ENCODE data around the gene ALPP. TPM values are rescaled to one million over a fixed set of nuclear protein-coding genes. Genes with fewer than 3 reads are reported as not detected.
A peak's percentile ranks its signal among the peaks of the same experiment; 100 is the strongest.
"Not testable (repeated sequence)": the region's sequence is repeated elsewhere in the genome, so short reads cannot be mapped to it uniquely, and the experiment has no call there.

The ALPP gene
- total RNA-seq, 2 donors from 2014 or later, result 0.11 to 0.37 TPM

GRCh38 chr2:232402518-232402917 lies 24.0 kb downstream of the ALPP start:
- no peaks in the 10 kb centered on the region for H3K9me3 ChIP-seq
- no peak overlapping the region for H3K9ac ChIP-seq (ENCODE audit: low read depth in 2 of 2, low read length in 2 of 2)
- no peak overlapping the region for H3K27ac ChIP-seq
- DNase-seq, result no peak
- intact Hi-C loops (cut with DNase I), result no loop called here
- H3K4me3 ChIP-seq, result no peak overlapping the region
- H3K36me3 ChIP-seq, result no peaks in the 10 kb centered on the region
- no peaks in the 10 kb centered on the region for H3K4me1 ChIP-seq
- H3K27me3 ChIP-seq, result no peaks in the 10 kb centered on the region
- no peak for TF ChIP-seq CTCF (IDR thresholded peaks at IDR 0.05)

- Histone ChIP-seq H3K9me3 (no peaks in the 10 kb centered on the region), H3K4me1 (no peaks in the 10 kb centered on the region), H3K9ac (ENCODE audit: low read depth in 2 of 2, low read length in 2 of 2) (no peak overlapping the region), H3K4me3 (no peak overlapping the region), H3K27ac (no peak overlapping the region), H3K27me3 (no peaks in the 10 kb centered on the region), H3K36me3 (no peaks in the 10 kb centered on the region)
- no peak for DNase-seq
- intact Hi-C loops (cut with DNase I), result no loop called here
- TF ChIP-seq CTCF (IDR thresholded peaks at IDR 0.05), result no peak
Observed at GRCh38 chr2:232405943-232406510, 27.5 kb downstream of the ALPP start.

DNA sequence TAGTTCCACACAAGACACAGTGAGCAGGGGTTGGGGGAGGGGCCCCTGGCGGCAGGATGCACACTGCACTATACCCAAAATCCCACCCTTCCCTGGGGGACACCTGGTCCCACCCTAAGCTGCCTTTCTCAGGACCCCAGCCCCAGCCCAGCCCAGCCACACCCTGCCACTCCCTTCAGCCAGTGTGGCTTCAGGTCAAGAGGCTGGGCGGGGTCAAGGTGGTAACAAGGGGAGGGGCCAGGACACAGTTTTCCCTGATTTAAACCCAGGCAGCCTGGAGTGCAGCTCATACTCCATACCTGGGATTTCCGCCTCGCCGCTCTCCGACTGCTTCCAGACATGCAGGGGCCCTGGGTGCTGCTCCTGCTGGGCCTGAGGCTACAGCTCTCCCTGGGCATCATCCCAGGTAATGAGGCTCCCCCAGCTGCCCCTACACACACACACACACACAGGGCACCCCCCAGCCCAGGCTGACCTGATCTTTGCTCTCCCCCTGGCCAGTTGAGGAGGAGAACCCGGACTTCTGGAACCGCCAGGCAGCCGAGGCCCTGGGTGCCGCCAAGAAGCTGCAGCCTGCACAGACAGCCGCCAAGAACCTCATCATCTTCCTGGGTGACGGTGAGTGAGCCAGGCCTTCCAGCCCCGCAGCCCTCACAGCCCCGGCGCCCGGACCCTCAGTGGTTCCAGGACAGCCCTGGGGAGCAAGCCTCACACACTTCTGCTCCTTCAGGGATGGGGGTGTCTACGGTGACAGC lies 28.2 kb downstream of the ALPP start, which contains the start of gene ALPG:
TSS of gene ALPG (plus strand) at position 289 of the 755 bp plus-strand sequence. CDS start at position 340, 51 bp downstream.
- Histone ChIP-seq H3K4me1 (no peaks in the 10 kb centered on the region), H3K27ac (no peak within 1 kb of the TSS), H3K27me3 (no peaks in the 10 kb centered on the region), H3K4me3 (no peak within 1 kb of the TSS), H3K9me3 (no peaks in the 10 kb centered on the region), H3K36me3 (no peaks in the 10 kb centered on the region), H3K9ac (ENCODE audit: low read depth in 2 of 2, low read length in 2 of 2) (no peak within 1 kb of the TSS)
- intact Hi-C loops (cut with DNase I), result no loop called here
- DNase-seq, result peak; percentile 40
- TF ChIP-seq CTCF (IDR thresholded peaks at IDR 0.05), result no peak

- H3K27me3 ChIP-seq; H3K27ac ChIP-seq; H3K36me3 ChIP-seq; H3K4me3 ChIP-seq; H3K4me1 ChIP-seq; H3K9ac ChIP-seq (ENCODE audit: low read depth in 2 of 2, low read length in 2 of 2); H3K9me3 ChIP-seq; intact Hi-C loops (cut with DNase I); DNase-seq: not testable (repeated sequence)
Observed at GRCh38 chr2:232407428-232408150, 29.0 kb downstream of the ALPP start.

DNA sequence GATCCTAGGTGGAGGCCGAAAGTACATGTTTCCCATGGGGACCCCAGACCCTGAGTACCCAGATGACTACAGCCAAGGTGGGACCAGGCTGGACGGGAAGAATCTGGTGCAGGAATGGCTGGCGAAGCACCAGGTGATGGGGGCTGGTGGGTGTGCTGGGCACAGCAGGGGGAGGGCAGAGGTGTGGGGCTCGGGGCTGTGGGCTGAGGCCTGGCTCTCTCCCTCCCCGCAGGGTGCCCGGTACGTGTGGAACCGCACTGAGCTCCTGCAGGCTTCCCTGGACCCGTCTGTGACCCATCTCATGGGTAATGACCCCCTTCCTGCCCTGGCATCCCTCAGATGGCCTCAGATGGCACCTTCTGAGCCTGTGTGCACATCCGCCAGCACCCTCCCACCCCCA lies 29.7 kb downstream of the ALPP start:
- H3K9me3 ChIP-seq; H3K4me3 ChIP-seq; H3K27me3 ChIP-seq; H3K27ac ChIP-seq; H3K4me1 ChIP-seq; DNase-seq; H3K9ac ChIP-seq (ENCODE audit: low read depth in 2 of 2, low read length in 2 of 2); intact Hi-C loops (cut with DNase I); H3K36me3 ChIP-seq: not testable (repeated sequence)

DNA sequence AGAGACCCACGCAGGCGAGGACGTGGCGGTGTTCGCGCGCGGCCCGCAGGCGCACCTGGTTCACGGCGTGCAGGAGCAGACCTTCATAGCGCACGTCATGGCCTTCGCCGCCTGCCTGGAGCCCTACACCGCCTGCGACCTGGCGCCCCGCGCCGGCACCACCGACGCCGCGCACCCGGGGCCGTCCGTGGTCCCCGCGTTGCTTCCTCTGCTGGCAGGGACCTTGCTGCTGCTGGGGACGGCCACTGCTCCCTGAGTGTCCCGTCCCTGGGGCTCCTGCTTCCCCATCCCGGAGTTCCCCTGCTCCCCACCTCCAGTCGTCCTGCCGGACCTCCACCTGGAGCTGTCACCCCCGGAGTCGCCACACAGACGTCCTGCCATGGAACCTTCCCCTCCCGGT lies 31.1 kb downstream of the ALPP start:
- H3K27me3 ChIP-seq; intact Hi-C loops (cut with DNase I); H3K4me3 ChIP-seq; H3K36me3 ChIP-seq; DNase-seq; H3K27ac ChIP-seq; H3K4me1 ChIP-seq; H3K9me3 ChIP-seq; H3K9ac ChIP-seq (ENCODE audit: low read depth in 2 of 2, low read length in 2 of 2): not testable (repeated sequence)
